Measurements from ENCODE around the gene CDON.

GRCh38 chr11:125931668-125932067, 131.0 kb downstream of the CDON start:
- no peak for TF ChIP-seq RAD51 (IDR thresholded peaks at IDR 0.05; ENCODE audit: borderline replicate concordance, low read depth)
- TF ChIP-seq POLR2A (conservative IDR thresholded peaks at IDR 0.05): no peak
